CD4-positive, alpha-beta T cell treated with Interleukin-21 for 1 hour (primary cell): ENCODE measurements around the gene NFAT5.

Source experiments
- DNase-seq: peaks from one replicate; pipeline ENCODE4 v3.0.0-alpha.2; 2020

The NFAT5 gene

DNA sequence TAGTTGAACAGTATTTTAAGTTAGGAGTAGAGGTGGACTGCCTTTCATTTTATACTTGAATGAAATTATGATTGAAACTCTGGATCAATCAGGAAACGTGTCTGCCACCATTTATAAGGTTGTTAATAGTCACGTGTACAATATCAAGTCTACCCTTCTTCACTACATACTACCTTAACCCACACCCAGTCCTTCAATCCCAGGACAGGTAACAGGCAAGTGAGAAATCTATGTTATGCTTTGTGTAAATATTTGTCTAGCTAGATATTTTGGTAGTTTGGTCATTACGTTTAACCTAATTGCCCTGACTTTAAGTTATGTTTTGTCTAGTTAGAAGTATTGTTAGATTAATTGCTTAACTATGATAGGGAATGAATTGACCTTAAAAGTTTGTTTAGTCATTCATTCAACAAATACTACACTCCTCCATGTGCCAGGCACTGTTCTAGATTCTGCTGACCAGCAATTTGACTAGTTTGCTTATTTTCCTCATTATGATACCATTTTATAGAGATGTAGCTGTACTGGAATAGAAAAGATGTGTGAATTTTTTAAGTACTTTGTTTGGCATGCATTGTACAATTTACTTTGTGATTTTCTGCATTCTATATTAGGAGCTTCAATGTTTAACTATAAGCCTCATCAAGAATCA, 88.6 kb downstream of the NFAT5 start:
- DNase-seq = no peak

DNA sequence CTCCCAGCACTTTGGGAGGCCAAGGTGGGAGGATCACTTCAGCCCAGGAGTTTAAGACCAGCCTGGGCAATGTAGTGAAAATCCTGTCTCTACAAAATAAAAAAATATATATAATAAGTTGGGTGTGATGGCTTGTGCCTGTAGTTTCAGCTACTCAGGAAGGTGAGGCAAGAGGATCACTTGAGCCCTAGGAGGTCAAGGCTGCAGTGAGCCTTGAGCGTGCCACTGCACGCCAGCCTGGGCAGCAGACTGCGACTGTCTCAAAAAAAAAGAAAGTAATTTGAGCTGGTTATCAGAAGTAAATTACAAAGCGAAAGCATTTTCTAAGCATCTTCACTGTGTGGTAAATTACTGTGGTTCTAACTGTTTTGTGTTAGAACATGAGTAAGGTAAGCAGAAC, 94.4 kb downstream of the NFAT5 start:
- DNase-seq = no peak

DNA sequence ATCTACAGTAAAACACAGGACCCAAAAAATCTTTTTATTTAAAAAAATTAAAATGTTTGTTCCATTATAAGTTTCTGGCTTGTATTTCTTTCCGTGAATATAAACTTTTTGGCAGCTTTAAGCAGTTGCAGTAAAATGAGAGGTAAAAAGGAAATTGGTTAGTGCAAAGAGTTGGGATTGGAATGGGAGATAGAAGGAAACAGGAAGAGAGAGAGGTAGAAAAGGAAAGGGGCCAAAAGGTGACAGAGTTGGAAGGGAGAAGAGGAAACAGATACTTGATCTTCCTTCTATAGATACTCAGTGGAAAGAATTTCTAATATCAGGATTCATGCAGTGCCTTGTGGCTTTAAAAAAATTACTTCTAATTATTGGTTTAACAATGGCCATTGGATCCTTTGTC, 97.1 kb downstream of the NFAT5 start:
- no peak for DNase-seq

DNA sequence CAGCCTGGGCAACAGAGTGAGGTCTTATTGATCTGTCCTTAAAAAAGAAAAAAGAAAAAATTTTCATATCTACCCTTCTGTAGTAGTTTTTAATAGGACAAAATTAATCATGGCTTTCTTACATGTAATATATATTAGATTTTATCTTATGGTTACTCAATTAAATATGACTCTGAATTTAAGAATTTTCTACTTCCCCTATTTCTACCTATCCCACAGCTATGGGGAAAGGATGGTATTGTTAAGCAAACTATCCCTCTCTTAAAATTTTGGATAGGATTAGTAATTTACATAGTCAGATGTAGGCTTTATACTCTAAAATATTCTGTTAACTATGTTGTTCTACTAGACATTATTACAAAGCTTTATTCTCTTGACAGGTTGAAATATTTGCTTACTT, 98.1 kb downstream of the NFAT5 start:
- DNase-seq = no peak

DNA sequence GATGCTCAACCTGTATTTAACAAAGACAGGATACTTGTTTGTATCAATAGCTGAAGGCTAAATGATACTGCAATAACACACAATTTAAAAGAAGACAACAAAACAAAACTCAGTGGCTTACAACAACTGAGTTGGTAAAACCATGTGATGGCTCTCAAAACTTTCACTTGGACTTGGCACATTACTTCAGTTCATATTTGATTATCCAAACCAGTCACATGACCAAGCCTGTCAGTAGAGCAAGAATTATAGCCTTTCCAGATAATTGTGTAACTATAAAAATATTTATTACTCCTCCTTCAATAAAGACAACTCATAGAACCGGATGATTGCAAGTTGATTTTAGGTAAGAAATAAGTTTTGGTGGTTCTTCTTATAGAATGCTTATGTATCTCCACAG, 103.8 kb downstream of the NFAT5 start:
- DNase-seq = no peak

DNA sequence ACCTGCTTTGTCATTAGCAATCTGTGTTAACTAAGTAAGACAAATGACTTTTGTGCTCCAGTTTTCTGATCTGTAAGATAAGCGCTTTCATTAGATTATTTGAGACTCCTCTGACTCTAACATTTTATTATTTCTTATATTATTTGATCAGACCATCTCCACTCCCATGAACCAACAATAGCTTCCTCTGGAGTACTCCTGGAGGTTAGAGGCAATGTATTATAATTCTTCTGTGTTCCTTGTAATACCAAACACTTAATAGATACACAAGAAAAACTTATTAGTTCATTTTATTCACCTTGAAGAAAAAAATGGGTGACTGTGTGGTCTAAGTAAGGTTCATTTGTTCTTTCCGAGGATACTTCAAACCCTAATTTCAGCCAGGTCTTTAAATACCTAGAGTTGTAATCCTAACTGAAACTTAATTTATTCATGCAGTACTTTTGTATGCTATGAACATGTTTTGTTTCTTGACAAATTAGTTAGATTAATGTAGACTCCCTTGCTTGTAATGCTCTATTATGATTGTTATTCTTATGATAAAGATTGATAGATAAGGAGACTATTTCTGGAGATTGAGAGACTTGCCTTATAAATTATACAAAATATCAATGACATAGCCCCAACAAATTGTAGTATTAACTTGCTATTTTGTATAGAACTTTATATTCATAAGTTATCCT, 106.7 kb downstream of the NFAT5 start:
- no peak for DNase-seq

DNA sequence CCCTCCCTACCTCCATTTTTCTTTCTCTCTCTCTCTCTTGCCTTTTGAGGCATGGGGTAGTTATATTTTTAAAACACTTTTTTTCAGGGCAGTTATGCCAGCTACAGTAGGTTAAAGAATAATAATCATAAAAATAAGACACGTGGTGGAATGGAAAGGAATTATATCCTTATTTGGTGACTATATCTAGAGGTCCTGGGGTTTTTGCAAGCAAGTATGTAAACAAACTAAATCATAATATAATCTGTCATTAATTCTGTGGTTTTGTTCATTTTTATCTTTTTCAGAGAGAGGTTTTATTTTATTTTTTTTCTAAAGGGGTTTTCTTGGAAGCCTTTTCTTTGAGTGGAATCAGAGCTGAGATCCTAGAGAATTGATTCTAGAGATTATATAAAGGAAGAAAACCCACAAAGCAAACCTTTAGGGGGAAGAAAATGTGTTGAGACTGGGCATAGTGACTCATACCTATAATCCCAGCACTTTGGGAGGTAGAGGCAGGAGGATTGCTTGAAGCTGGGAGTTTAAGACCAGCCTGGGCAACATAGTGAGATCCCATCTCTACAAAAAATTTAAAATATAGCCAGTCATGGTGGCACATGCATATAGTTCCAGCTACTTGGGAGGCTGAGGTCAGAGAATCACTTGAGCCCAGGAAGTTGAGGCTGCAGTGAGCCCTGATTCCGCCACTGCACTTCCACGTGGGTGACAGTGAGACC, 107.4 kb downstream of the NFAT5 start:
- DNase-seq = no peak

DNA sequence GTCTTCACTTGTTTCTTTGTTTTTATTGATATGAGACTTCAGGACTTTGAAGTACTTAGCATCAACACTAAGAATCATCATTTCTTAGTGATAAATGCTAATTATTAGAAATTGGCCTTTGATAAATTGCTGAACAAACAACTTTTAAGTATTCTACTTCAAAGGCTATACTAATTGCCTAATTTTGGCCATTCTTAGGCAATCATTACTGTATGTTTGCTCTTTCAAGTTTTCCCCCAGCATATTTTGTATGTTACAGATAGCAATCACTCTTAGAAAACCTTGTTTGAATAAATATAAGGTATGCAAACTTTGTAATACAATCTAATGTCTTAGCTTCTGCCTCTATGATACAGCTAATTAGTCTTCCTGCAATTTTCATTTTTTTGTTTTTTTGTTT, 114.6 kb downstream of the NFAT5 start:
- no peak for DNase-seq

DNA sequence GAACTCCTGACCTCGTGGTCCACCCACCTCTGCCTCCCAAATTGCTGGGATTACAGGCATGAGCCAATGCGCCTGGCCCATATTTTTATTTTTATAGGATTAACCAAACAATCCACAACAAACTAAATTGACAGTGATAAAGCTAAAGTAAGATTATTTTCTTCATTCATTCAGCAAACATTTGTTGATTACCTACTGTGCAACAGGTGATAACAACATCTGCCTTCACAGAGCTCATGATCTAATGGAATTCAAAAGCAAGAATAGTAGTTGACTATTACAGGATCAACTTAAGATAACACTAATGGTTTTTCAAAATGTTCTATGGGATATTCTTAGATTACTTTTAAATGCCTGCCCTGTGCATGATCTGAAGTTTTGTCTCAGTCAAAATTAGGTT, 122.8 kb downstream of the NFAT5 start:
- DNase-seq = no peak

DNA sequence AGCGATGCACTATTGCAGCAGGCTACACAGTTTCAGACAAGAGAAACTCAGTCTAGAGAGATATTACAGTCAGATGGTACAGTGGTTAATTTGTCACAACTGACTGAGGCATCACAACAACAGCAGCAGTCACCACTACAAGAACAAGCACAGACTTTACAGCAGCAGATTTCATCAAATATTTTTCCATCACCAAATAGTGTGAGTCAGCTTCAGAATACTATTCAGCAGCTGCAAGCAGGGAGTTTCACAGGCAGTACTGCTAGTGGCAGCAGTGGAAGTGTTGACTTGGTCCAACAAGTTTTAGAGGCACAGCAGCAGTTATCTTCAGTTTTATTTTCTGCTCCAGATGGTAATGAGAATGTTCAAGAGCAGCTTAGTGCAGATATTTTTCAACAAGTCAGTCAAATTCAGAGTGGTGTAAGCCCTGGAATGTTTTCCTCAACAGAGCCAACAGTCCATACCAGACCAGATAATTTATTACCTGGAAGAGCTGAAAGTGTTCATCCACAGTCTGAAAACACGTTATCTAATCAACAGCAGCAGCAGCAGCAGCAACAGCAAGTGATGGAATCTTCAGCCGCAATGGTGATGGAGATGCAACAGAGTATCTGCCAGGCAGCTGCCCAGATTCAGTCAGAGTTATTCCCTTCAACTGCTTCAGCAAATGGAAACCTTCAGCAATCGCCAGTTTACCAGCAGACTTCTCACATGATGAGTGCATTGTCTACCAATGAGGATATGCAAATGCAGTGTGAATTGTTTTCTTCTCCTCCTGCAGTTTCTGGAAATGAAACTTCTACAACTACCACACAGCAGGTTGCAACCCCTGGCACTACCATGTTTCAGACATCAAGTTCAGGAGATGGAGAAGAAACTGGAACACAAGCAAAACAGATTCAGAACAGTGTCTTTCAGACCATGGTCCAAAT, 126.5 kb downstream of the NFAT5 start:
- DNase-seq = no peak

DNA sequence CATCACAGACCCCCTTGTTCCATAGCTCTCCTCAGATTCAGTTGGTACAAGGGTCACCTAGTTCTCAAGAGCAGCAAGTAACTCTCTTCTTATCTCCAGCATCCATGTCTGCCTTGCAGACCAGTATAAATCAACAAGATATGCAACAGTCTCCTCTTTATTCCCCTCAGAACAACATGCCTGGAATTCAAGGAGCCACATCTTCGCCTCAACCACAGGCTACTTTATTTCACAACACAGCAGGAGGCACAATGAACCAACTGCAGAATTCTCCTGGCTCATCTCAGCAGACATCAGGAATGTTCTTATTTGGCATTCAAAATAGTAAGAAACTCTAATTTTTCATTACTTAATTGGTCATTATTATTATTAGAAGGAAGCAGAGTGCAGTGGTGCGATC, 128.2 kb downstream of the NFAT5 start:
- no peak for DNase-seq

DNA sequence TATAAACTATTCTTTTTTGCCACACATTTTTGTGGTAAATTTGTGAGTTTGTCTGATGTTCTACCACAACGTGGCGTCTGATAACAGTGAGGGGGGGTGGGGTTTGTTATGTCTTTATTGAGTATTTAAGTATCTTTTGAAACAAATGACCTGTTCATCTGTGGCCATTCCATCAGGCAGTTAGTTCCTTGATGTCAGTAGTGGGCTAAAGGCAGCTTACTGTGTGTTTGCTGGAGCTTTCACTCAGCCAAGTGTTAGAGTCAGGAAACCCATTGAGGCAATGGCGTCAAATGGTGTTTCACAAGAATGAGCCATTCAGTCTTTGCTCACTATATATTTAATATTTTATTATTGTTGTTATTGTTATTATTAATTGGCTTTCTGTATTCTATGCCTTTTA, 132.6 kb downstream of the NFAT5 start:
- no peak for DNase-seq

DNA sequence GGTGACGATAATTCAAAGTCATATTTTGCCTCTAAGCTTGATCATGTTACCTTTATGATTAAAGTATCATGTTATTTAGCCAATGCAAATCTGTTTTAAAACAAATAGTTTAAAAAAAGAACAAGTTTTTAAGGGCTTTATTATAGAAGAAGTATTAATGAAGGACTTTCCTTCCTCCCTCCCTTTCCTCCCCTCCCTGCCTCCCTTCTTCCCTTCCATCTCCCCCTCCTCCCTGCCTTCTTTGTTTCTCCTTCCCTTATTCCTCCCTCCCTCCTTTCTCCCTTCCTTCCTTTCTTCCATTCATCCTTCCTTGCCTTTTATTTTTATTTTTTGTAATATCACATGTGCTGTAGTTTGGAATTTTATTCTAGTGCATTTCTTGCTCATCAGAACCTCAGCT, 134.1 kb downstream of the NFAT5 start:
- DNase-seq = no peak

DNA sequence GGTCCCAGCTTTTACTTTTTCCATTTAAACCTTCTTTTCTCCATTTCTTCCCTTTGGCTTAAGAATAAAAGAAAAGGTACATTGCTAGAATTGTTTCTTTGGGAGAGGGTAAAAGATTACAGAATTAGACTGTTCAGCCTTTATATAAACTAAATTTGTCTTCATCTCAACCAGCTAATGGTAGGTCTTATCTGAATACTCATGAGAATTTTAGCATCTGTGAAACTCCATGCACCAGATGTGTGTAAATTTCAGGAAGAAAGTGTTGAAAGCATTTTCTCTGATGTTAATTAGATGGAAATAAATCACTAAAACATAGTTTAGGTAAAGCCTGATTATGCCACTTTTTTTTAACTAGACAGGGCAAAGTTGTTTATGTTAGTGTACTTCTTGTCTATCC, 135.7 kb downstream of the NFAT5 start:
- no peak for DNase-seq

DNA sequence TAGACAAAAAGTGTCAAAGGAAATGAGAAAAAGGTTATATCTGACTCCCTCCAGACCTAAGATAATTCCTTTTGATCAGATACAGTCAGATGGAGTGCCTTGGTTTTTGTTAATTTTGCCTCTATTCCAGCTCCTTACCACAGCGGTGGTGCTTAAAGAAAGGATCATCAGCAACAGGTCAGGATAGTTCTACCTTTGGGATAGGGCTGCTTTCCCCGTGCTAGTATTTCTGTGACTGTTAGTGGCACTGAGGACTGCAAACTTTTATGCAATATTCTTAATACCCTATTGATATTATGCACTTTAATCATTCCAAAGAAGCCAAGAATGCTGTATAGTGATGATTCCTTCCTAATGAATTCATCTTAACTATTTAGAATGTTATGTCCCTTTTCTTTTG, 136.1 kb downstream of the NFAT5 start:
- DNase-seq = no peak

DNA sequence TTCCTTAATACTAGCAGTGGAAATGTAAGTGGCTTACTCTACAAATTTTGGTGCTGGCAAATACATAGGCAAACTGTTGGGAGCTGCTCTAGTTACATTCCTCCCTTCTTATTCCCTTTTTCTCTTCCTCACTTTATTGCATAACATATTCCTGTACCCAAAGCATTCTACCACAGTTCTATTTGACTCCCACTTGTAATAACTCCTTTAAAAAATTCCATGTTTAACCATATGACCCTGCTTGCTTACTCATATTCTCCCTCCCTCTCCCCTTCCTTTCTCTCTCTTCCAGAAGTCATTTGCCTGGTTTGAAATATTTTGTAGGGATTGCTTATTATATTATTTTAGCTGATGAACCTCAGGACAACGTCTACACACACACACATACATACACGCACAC, 137.9 kb downstream of the NFAT5 start:
- no peak for DNase-seq

DNA sequence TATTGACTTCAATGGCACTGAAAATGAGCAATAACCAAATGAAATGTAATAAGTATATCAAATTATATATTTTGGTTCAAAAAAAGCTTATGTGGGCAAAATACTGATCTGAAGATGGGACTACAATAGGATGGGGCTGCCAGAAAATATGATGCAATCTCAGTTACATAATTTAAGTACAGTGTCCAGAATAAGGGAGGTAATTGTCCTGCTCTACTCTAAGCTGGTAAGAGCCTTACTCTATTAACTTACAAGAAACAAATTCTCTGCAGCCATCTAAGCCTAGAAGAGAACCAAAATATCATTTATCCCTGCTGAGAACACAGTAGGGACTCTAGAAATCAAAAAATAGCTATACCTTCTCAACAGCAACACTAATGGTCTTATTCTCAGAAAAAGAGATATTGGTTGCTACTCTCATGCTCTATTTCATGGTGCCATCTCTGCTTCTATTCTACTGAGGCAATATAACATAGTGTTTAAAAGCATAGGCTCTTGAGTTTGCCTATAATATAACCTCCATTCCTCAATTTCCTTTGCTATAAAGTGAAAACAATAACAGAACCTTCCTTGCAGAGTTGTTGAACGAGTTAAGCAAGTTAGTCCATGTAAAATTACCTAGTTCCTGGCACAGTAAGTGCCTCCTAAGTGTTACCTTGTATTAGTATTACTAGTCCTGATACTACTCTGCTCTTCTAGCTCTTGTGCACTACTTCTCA, 140.6 kb downstream of the NFAT5 start:
- no peak for DNase-seq

DNA sequence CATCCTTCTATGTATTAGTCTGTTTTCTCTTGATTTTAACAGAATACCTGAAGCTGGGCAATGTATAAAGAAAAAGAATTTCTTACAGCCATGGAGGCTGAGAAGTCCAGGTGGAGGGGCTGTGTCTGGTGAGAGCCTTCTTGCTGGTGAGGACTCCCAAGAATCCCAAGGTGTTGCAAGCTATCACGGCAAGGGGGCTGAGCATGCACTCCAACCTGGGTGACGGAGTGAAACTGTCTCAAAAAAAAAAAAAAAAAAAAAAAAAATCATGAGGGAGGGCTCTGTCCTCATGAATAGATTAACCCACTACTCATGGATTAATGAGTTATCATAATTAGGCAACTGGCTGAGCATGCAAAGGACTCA, 141.2 kb downstream of the NFAT5 start:
- DNase-seq = no peak

DNA sequence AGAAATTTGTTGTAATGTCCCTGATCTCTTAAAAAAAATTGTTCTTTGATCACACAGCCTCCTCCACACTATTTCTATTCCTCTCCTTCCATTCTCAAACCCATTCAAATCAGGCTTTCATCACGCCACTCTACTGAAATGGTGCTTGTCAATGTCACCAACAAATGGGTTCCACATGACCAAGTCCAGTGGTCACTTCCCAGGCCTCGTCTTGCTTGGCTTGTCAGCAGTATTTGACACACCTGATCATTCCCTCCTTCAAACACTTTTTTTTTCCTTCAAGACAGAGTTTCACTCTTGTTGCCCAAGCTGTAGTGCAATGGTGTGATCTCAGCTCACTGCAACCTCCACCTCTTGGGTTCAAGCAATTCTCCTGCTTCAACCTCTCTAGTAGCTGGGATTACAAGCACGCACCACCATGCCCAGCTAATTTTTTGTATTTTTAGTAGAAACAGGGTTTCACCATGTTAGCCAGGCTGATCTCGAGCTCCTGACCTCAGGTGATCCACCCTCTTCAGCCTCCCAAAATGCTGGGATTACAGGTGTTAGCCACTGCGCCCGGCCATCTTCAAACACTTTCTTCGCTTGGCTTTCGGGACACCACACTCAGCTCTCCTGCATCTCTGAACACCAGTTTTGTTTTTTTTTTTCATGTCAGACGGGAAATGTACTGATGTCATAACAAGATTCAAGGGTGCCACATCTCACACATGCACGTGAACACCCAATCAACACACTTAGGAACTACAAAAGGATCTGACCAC, 142.3 kb downstream of the NFAT5 start:
- no peak for DNase-seq

DNA sequence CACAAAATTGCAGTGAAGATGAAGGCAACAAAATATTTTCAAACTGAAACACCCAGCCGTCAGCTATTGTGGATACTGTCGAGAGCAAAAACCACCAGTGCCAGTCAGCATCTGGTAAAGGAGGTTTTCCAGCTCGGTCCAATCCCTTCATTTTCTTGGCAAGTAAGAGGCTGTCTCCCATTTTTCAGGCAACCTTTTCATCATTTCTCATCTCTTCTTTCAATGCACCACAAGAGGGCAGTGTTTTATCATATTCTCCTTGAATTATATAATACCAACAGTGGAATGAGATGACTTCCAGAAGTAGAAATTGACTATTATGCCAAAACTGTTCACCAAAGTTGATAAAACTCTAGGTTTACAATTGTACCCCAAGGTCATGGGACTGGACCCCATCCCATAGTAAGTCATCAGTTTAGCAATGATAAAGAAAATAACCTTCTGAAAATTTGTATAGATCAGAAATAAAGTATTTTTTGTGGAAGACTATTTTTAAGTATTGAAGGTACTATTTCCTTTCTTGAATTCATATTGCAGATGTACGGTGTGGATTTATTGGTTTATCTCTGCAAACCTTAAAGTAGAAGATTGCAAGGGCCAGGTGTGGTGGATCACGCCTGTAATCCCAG, 143.8 kb downstream of the NFAT5 start:
- DNase-seq = peak; percentile 74

DNA sequence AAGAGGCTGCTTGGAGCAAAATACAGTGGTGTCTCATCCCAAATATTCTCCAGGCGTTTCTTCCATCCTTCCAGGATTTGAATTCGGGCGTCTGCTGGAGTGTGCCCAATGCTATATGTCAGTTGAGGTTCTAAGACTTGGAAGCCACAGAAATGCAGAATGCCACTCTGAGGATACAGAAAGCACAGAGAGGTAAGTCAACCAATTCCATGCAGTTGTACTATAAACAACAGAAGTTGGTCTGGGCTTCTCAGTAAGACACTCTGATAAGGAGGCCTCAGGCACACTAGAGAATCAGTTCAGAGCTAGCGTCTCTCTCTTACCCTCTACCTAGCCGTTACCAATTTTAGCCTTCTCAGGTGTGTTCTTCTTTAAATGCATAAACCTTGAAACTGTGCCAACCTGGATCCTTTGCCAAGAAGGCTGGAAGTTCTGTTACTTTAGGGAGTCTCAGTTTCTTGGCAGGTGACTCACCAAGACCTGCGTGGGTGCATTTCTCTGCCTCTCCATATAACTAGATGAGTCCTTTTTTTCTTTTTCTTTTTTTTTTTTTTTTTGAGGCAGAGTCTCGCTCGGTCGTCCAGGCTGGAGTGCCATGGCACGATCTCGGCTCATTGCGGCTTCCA, 145.5 kb downstream of the NFAT5 start:
- DNase-seq = no peak
